Peyer's patch (tissue), 4 donors: Measurements from ENCODE around the gene BRI3BP.

Experiments
- CTCF ChIP-seq, 6 experiments: fragments of 450-650 bp in 4 of 6; fragments of 200-600 bp in 2 of 6; sonication (generic) in 1 of 6; IDR thresholded peaks; one replicate each; pipeline ENCODE4 v1.5.1; 2017 to 2019; ENCODE audit warnings: antibody characterized with exemption in 6 of 6, mild to moderate bottlenecking in 3 of 6, moderate library complexity in 1 of 6
- POLR2A ChIP-seq, 2 donors: fragments of 450-650 bp; IDR thresholded peaks; one replicate each; pipeline ENCODE4 v1.5.1; 2017; ENCODE audit warnings: antibody characterized with exemption in 2 of 2, mild to moderate bottlenecking in 2 of 2, moderate library complexity in 2 of 2

- TF ChIP-seq CTCF (IDR thresholded peaks at IDR 0.05): no peak
- no peak for TF ChIP-seq POLR2A (IDR thresholded peaks at IDR 0.05)
Measured at GRCh38 chr12:125070661-125071390, 77.4 kb downstream of the BRI3BP start.
